Heart right ventricle (tissue), 16 donors: ENCODE data around the gene TPRG1. TPM values are rescaled to one million over a fixed set of nuclear protein-coding genes. Genes with fewer than 3 reads are reported as not detected.

ENCODE experiments used
- ATAC-seq, 8 donors: fragments of 200-7000 bp; cut with Tn5 transposase; one replicate each; pipeline ENCODE4 v1.9.1; 2020; ENCODE audit warnings: mild to moderate bottlenecking in 8 of 8, moderate library complexity in 8 of 8, moderate number of reproducible peaks in 1 of 8
- DNase-seq, 2 donors: peaks; one replicate each; pipeline ENCODE4 v3.0.0-alpha.2; 2020
- H3K27ac ChIP-seq, 10 donors: fragments of 200-600 bp; sonication (generic) in 2 of 10; one replicate each; pipeline versions ENCODE4 v1.5.0 to v1.8.0; 2020 to 2022; ENCODE audit warnings: mild to moderate bottlenecking in 3 of 10
- H3K27me3 ChIP-seq, 7 donors: fragments of 200-600 bp; one replicate each; pipeline ENCODE4 v1.8.0; 2021 to 2022; ENCODE audit warnings: mild to moderate bottlenecking in 2 of 7
- H3K36me3 ChIP-seq, 9 donors: fragments of 200-600 bp; sonication (generic) in 1 of 9; one replicate each; pipeline versions ENCODE4 v1.5.0 to v1.8.0; 2020 to 2022; ENCODE audit warnings: mild to moderate bottlenecking in 2 of 9
- H3K4me1 ChIP-seq, 9 donors: fragments of 200-600 bp; sonication (generic) in 1 of 9; one replicate each; pipeline versions ENCODE4 v1.5.0 to v1.8.0; 2020 to 2022; ENCODE audit warnings: mild to moderate bottlenecking in 4 of 9
- H3K4me3 ChIP-seq, 10 donors: fragments of 200-600 bp; sonication (generic) in 2 of 10; one replicate each; pipeline versions ENCODE4 v1.5.0 to v1.8.0; 2020 to 2022; ENCODE audit warnings: mild to moderate bottlenecking in 7 of 10, moderate library complexity in 2 of 10
- H3K9me3 ChIP-seq, 11 donors: fragments of 200-600 bp in 10 of 11; sonication (generic) in 2 of 11; one replicate each; pipeline versions ENCODE4 v1.5.0 to v1.8.0; 2013 to 2022; ENCODE audit warnings: mild to moderate bottlenecking in 2 of 11, control low read depth in 1 of 11, moderate library complexity in 1 of 11
- CTCF ChIP-seq, 9 donors: fragments of 200-600 bp; sonication (generic) in 2 of 9; IDR thresholded peaks; one replicate each; pipeline versions ENCODE4 v1.5.0 to v1.8.0; 2021 to 2022; ENCODE audit warnings: antibody characterized with exemption in 9 of 9, mild to moderate bottlenecking in 5 of 9, moderate library complexity in 1 of 9
- WGBS, 2 donors: extraction: QIAGEN DNeasy Blood & Tissue Kit; methylation state at CpG; one replicate each; pipeline ENCODE4 v1.1.7; 2013; ENCODE audit warnings: inconsistent platforms in 1 of 2; 5-methylcytosine and 5-hydroxymethylcytosine counted together
- intact Hi-C, 10 donors: fragments of 100-400 bp; cut with DNase I; formaldehyde crosslinking; loops; one replicate each; pipeline versions ENCODE4 v1.11.1 to v1.14.2; 2022
- polyA plus RNA-seq, 2 donors: library from polyadenylated mRNA; stranded (reverse); fragments of 200-250 nt; gene quantifications; one replicate each; pipeline ENCODE4 v1.2.3, GENCODE V29; 2013
- total RNA-seq, 10 donors: library from RNA; stranded (reverse); fragmentation: NEBNext Ultra II Directional in 3 of 10; extraction: Animal tissue kit (Norgen Biotek cat#: 25700) in 3 of 10; gene quantifications; one replicate each; pipeline versions ENCODE4 v1.2.1 to v1.2.4, GENCODE V29; 2021 to 2023
- donor health status: Arrhythmogenic right ventricular cardiomyopathy.
- donor health status: ischemic (EF 13 %, LVEDD 7.1; RV severe dilation, severe dysfunction).
- donor health status: healthy with polysubstance abuse.
- donor health status: DM: no; HTN: yes; CAD: no.
- donor health status: DM: no; HTN: no; CAD: no.
- donor health status: ischemic (EF 25% LVEDD 6.9; RV normal size, moderate dysfunction).
- donor health status: ischemic (EF 25% LVEDD 5.7; RV mildly dilated, moderate dysfunction).
- donor health status: healthy.
- donor health status: DM: yes; HTN: yes; CAD: no.
- donor health status: Ischemic cardiomyopathy.
- donor health status: ischemic (EF 35%, LVEDD 5.7; RV mildly dilated, moderate dysfunction).
- donor health status: nonischemic (EF 11% LVEDD 7.7; RV severe dilation, severe dysfunction).
- donor health status: DM: yes; HTN: yes; CAD: no.
- donor health status: PGD.
- donor health status: ischemic (EF 29% LVEDD 5.4; RV normal size, mild dysfunction).
- donor health status: nonischemic (EF 23%, LVEDD 6.1; RV moderate dilation, normal function).

Gene TPRG1
- total and polyA plus RNA-seq, 12 donors, result 0.62 to 3.1 (median 1.8) TPM

DNA sequence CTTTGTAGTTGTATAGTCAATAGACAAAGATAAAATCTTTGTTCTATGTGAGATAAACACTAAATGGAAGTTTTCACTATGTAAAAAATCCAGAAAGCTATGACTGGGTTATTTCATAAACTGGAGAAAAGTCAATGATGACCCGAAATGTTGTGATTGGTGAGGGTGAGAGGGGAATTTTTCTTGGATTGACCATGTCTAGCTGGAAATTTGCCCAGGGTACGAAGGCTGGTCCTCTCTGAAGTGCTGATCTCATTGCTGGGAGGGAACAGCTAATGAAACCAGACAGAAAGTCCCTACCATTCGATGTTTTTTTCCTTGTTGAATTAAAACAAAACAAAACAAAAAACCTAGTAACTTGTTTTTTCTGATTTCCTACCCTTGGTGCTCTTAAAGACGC is 14.3 kb downstream of the TPRG1 start:
- Histone ChIP-seq H3K4me3 (no peak overlapping the region), H3K27ac (peak overlapping the region in 7 of 10 donors; percentile 17 to 66 (median 54)), H3K9me3 (peaks cover 0 to 24% (median 5%) of the 10 kb centered on the region in 11 donors), H3K4me1 (peaks cover 0 to 6% (median 0%) of the 10 kb centered on the region in 9 donors), H3K36me3 (no peaks in the 10 kb centered on the region), H3K27me3 (no peaks in the 10 kb centered on the region)
- peak in 1 of 2 donors; percentile 54 for DNase-seq
- intact Hi-C loops, result no loop called here
- peak in 7 of 8 donors; percentile 47 to 86 (median 70) for ATAC-seq
- TF ChIP-seq CTCF (IDR thresholded peaks at IDR 0.05), result no peak
- 55 to 58% methylated on average over 4 of the region's 4 CpGs for WGBS, 2 donors

GRCh38 chr3:189188466-189188865 is 16.7 kb downstream of the TPRG1 start:
- peaks cover 0 to 6% (median 0%) of the 10 kb centered on the region in 9 donors for H3K4me1 ChIP-seq
- intact Hi-C loops, result no loop called here
- no peak overlapping the region for H3K4me3 ChIP-seq
- DNase-seq (no peak), ATAC-seq (peak in 7 of 8 donors; percentile 45 to 84 (median 61))
- H3K27ac ChIP-seq, result peak overlapping the region in 6 of 10 donors; percentile 10 to 62 (median 31)
- TF ChIP-seq CTCF (IDR thresholded peaks at IDR 0.05), result no peak
- H3K9me3 ChIP-seq, result peaks cover 0 to 23% (median 18%) of the 10 kb centered on the region in 11 donors
- H3K36me3 ChIP-seq, result no peaks in the 10 kb centered on the region
- H3K27me3 ChIP-seq, result no peaks in the 10 kb centered on the region

- intact Hi-C loops, result no loop called here
These were observed 21.0 kb downstream of the TPRG1 start for GRCh38 chr3:189192725-189193124.

DNA sequence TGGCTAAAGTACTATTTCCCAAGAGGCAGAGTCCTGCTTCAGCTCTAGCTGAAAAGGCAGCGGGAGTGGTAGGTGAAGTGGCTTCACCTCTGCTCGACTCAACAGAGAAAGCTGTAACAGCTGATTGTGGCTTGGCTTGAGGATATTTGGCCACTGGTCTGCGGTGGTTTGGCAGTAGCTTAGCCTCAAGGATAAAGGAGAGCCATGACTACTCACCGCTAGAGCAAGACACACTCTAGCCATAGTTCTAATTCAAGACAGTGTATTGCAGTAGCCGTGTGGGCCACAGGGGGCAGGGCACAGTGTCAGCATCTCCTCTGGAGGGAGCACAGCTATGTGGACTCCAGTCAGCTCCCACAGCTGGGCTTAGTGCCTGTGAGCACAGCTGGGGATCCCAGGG is 23.5 kb downstream of the TPRG1 start:
- Histone ChIP-seq H3K27ac (no peak overlapping the region), H3K36me3 (no peaks in the 10 kb centered on the region), H3K27me3 (no peaks in the 10 kb centered on the region), H3K9me3 (peaks cover 0 to 43% (median 24%) of the 10 kb centered on the region in 11 donors), H3K4me1 (no peaks in the 10 kb centered on the region), H3K4me3 (no peak overlapping the region)
- no peak for TF ChIP-seq CTCF (IDR thresholded peaks at IDR 0.05)
- 87 to 88% methylated on average over 5 of the region's 5 CpGs for WGBS, 2 donors
- intact Hi-C loops, result no loop called here
- no peak for ATAC-seq
- no peak for DNase-seq

More at GRCh38 chr3:189192725-189193124, 21.0 kb downstream of the TPRG1 start:
- Histone ChIP-seq H3K4me3 (no peak overlapping the region), H3K27ac (no peak overlapping the region), H3K4me1 (peaks cover 0 to 4% (median 0%) of the 10 kb centered on the region in 9 donors), H3K36me3 (no peaks in the 10 kb centered on the region), H3K9me3 (peaks cover 0 to 43% (median 24%) of the 10 kb centered on the region in 11 donors), H3K27me3 (no peaks in the 10 kb centered on the region)
- DNase-seq, result no peak
- no peak for TF ChIP-seq CTCF (IDR thresholded peaks at IDR 0.05)
- ATAC-seq, result no peak
